Lung microvascular endothelial cell (primary cell): ENCODE measurements around the gene CCNB1. TPM values are rescaled to one million over a fixed set of nuclear protein-coding genes. Genes with fewer than 3 reads are reported as not detected.
"Not testable (repeated sequence)": the region's sequence is repeated elsewhere in the genome, so short reads cannot be mapped to it uniquely, and the experiment has no call there.

Source experiments
- DNase-seq, 2 donors: peaks; one replicate each; pipeline versions ENCODE4 v3.0.0 to v3.0.0-alpha.2; 2010; ENCODE audit warnings: low read depth in 2 of 2
- total RNA-seq: library from RNA; depleted of rRNA; stranded (reverse); fragments of >200 nt; gene quantifications from 2 replicates; pipeline ENCODE4 v1.2.1, GENCODE V29; 2014

Gene CCNB1
- total RNA-seq, 1 donor from 2014 or later = 20.4 TPM

GRCh38 chr5:69184621-69185020 lies 17.7 kb downstream of the CCNB1 start:
- no peak for DNase-seq

DNA sequence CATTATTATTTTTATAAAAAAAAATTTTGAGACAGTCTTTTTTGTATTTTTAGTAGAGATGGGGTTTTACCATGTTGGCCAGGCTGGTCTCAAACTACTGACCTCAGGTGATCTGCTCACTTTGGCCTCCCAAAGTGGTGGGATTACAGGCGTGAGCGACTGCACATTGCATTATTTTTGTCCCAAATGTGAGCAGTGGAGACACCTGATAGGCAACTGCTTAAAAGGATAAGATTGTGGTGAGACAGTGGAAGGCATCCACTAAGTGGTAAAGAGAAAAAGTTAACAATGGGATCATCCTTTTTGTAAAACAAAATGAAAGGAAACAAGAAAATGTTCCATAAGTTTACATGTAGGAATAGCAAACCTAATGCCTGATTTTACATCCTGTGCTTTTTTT lies 20.4 kb downstream of the CCNB1 start:
- no peak for DNase-seq

DNA sequence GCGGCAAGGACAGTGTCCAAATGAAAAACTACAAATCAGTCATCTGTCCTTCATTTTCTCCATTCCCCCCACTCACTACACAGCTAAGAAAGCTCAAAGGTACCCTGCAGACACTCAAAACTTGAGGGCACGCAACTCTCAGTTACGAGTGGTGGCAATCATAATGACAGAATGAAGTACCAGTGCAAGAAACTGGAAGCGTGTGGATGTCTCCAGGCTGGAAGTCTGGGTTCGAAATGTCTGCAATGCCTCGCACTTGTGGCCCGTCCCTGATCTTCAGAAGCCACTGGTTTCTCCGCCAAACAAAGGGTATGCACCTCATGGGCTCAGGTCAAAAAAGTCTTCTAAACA lies 21.8 kb downstream of the CCNB1 start:
- peak in 1 of 2 donors; percentile 3 for DNase-seq

- peak; percentile 87 to 90 for DNase-seq
These were observed 22.5 kb downstream of the CCNB1 start, which contains the start of gene CENPH for GRCh38 chr5:69189162-69190086. Gene CENPH, plus strand, starts transcription at chr5:69189583. Its CDS starts 52 bp downstream, at chr5:69189635.

DNA sequence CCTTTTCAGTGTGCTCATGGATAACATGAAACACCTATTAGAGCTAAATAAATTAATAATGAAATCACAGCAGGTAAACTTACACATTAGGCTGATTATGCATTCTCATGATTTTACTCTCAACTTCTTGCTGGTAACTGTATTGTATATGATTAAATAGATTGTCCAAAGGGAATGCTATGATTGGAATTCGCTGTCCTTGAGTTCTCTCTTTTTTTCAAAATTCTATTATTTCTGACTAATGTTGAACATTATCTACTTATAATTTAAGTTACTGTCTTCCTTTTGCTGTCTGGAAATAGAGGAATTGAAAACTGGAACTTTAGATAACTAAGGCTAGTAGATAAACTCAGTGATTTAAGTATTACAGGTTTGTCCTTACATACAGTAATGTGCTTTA lies 35.5 kb downstream of the CCNB1 start:
- no peak for DNase-seq

- no peak for DNase-seq
These were observed 39.7 kb downstream of the CCNB1 start for GRCh38 chr5:69206528-69207190.

- no peak for DNase-seq
These were observed 42.7 kb downstream of the CCNB1 start for GRCh38 chr5:69209602-69210001.

GRCh38 chr5:69211200-69211599 lies 44.2 kb downstream of the CCNB1 start:
- DNase-seq = no peak

DNA sequence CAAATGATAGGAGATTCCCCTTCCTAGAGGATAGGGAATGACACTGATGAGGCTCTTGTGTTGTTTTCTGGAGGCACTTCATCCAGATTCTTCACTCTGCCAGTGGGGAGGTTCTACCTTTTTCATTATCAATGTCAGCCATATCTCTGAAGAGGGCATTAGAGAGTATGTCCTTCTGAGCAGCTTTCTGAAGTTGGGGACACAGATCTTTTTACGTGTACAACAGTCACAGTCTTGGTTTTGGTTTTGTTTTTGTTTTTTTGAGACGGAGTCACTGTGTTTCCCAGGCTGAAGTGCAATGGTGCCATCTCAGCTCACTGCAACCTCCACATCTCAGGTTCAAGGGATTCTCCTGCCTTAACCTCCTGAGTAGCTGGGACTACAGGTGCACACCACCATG lies 45.1 kb downstream of the CCNB1 start:
- DNase-seq = no peak

DNA sequence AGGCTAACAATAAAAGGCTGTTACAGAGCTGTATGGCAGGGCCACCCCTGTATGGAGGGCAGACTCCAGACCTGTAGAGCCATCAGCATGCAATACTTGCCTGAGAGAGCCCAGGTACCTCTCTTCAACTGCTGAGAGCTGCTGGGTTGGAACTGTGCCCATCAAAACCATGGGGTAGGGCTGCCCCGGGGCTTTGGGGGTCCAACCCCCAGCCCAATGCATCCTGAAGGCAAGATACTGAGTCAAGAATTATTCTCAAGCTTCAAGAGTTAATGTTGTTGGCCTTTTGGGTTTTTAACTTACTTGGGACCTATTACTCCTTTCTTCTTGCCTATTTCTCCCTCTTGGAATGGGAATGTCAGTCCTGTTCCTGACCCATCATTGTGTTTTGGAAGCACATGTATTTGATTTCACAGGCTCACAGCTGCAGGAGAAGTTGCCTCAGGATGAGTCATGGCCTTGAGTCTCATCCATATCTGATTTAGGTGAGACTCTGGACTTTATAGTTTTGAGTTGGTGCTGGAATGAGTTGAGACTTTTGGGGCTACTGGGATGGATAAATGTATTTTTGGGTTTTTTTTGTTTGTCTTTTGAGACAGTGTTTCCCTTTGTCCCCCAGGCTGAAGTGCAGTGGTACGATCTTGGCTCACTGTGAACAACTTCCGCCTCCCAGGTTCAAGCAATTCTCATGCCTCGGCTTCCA lies 46.7 kb downstream of the CCNB1 start:
- peak in 1 of 2 donors; percentile 40 for DNase-seq

DNA sequence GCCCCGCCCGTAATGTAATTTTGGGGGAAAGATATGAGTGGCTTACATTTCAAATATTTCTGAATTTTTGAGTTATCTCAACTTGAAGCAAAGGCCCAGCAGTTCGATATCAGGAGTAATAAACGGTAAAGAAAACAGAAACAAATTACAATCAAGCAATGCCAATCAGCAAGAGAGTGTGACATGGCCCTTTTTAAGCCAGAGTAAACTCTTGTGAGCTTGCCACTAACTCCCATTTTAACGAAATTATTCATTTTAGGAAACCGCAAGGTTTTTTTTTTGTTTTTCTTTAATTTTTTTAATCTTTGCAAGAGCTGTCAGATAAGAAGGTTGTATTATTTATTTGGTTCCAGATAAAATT lies 50.2 kb downstream of the CCNB1 start:
- no peak for DNase-seq

DNA sequence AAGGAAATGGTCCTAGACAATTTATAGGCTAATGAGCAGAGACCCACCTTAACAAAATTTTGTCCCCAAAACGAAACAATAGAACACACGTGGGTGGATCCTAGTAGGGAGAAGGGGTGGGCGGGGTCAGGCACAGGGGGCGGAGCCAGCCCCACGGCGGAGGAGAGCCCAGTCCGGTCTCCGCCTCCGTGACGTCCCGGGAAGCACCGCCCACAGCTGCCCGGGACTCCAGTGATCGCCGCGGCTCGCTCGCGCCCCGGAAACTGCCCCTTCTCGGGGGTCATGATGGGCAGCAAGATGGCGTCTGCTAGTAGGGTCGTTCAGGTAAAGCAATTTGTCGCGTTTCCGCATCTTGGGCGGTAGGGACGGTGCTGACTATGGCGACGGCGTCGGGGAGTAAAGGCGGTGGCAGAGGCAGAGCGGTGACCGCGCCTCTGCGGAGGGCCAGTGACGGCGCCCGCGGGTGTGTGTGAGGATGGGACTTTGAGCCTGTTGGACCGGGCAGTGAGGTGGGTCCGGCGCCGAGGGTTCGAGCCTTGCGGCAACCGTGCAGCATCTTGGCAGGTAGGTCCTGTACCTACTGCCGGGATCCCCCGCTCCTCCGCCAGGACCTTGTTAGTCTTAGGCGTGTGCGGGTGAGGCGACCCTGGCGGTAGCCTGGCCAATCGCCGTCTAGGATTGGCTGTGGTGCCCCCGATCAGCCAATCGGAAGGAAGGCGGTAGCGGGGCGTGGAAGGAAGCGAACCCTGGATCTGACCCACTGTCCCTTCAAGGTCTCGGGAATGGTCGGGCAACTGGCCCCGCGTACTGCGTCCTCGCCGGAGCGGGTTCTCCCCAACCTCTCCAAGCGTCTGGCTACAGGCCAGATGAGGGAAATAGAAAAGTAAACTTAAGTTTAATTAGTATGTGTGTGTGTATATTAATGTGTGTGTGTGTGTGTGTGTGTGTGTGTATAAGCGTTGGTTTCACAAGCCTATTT lies 50.9 kb downstream of the CCNB1 start:
- DNase-seq = peak; percentile 91 to 92

DNA sequence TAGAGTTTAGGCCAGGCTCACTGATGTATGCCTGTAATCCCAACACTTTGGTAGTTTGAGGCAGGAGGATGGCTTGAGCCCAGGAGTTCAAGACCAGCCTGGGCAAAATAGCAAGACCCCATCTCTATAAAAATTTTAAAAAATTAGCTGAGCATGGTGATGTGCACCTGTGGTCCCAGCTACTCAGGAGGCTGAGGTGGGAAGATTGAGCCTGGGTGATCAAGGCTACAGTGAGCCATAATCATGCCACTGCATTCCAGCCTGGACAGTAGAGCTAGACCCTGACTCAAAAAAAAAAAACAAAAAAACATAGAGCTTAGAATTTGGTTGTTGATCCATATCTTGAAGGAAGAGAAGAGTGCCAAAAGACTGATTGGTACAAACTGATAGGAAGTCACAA lies 53.0 kb downstream of the CCNB1 start:
- no peak for DNase-seq

DNA sequence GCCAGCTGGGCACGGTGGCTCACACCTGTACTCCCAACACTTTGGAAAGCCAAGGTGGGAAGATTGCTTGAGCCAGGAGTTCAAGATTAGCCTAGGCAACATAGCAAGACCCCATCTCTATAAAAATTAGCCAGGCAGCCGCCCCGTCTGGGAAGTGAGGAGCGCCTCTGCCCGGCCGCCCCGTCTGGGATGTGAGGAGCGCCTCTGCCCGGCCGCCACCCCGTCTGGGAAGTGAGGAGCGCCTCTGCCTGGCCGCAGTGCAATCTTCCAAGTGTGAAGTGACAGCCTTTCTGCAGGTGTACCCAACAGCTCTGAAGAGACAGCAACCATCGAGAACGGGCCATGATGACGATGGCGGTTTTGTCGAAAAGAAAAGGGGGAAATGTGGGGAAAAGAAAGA lies 53.4 kb downstream of the CCNB1 start:
- not testable (repeated sequence) for DNase-seq

GRCh38 chr5:69220833-69221232 lies 53.9 kb downstream of the CCNB1 start:
- not testable (repeated sequence) for DNase-seq

- no peak for DNase-seq
These were observed 57.6 kb downstream of the CCNB1 start for GRCh38 chr5:69224520-69224919.

GRCh38 chr5:69225860-69226259 lies 58.9 kb downstream of the CCNB1 start:
- no peak for DNase-seq
